HEK293T (cell line): Measurements from ENCODE around the gene AVPR2.

ENCODE experiments used
- CTCF ChIA-PET: fragments of 350-600 bp; formaldehyde crosslinking; extraction: SDS; loops from one replicate; lab custom pipeline; 2021; ENCODE audit warnings: antibody characterized with exemption, inconsistent platforms; lab: Yijun Ruan, JAX
- POLR2A ChIA-PET: fragments of 350-600 bp; formaldehyde crosslinking; extraction: SDS; loops from one replicate; lab custom pipeline; 2020; ENCODE audit warnings: antibody characterized with exemption, inconsistent platforms; lab: Yijun Ruan, JAX
- DNase-seq: peaks from one replicate; pipeline ENCODE4 v3.0.0; 2012; ENCODE audit warnings: mixed read lengths; ENCODE audit errors: extremely low spot score
- ARNT ChIP-seq: fragments of 450-650 bp; IDR thresholded peaks from 2 replicates; pipeline ENCODE4 v1.6.1; 2017; ENCODE audit warnings: mild to moderate bottlenecking
- BHLHE40 ChIP-seq: fragments of 450-650 bp; IDR thresholded peaks from 2 replicates; pipeline ENCODE4 v1.6.1; 2016; ENCODE audit warnings: mild to moderate bottlenecking, moderate library complexity, borderline replicate concordance
- CTBP1 ChIP-seq: fragments of 450-650 bp; IDR thresholded peaks from 2 replicates; pipeline ENCODE4 v1.6.1; 2016; ENCODE audit warnings: borderline replicate concordance
- ELF4 ChIP-seq: fragments of 450-650 bp; IDR thresholded peaks from 2 replicates; pipeline ENCODE4 v1.6.1; 2017; ENCODE audit warnings: antibody characterized with exemption
- FOXA1 ChIP-seq: fragments of 450-650 bp; IDR thresholded peaks from 2 replicates; pipeline ENCODE4 v1.6.1; 2016; ENCODE audit warnings: mild to moderate bottlenecking
- FOXK2 ChIP-seq: fragments of 450-650 bp; IDR thresholded peaks from 2 replicates; pipeline ENCODE4 v1.6.1; 2016; ENCODE audit warnings: mild to moderate bottlenecking
- FOXM1 ChIP-seq: fragments of 450-650 bp; IDR thresholded peaks from 2 replicates; pipeline ENCODE4 v1.6.1; 2017; ENCODE audit warnings: mild to moderate bottlenecking, borderline replicate concordance
- HDGF ChIP-seq: fragments of 450-650 bp; IDR thresholded peaks from 2 replicates; pipeline ENCODE4 v1.6.1; 2017; ENCODE audit warnings: antibody characterized with exemption, borderline replicate concordance
- L3MBTL2 ChIP-seq: fragments of 450-650 bp; conservative IDR thresholded peaks from 2 replicates; pipeline ENCODE4 v1.6.1; 2016; ENCODE audit warnings: mild to moderate bottlenecking
- LEF1 ChIP-seq: fragments of 450-650 bp; IDR thresholded peaks from 2 replicates; pipeline ENCODE4 v1.6.1; 2017; ENCODE audit warnings: mild to moderate bottlenecking, borderline replicate concordance
- NFRKB ChIP-seq: fragments of 450-650 bp; IDR thresholded peaks from 2 replicates; pipeline ENCODE4 v1.6.1; 2016; ENCODE audit warnings: mild to moderate bottlenecking, moderate library complexity
- PKNOX1 ChIP-seq: fragments of 450-650 bp; IDR thresholded peaks from 2 replicates; pipeline ENCODE4 v1.6.1; 2016
- SP1 ChIP-seq: fragments of 450-650 bp; IDR thresholded peaks from 2 replicates; pipeline ENCODE4 v1.6.1; 2017
- SUZ12 ChIP-seq: fragments of 450-650 bp; IDR thresholded peaks from 2 replicates; pipeline ENCODE4 v1.6.1; 2016; ENCODE audit warnings: mild to moderate bottlenecking
- TARDBP ChIP-seq: fragments of 450-650 bp; IDR thresholded peaks from 2 replicates; pipeline ENCODE4 v1.6.1; 2016
- ZNF384 ChIP-seq: fragments of 450-650 bp; IDR thresholded peaks from 2 replicates; pipeline ENCODE4 v1.6.1; 2016

Gene AVPR2

GRCh38 chrX:153930011-153930910 is 25.8 kb downstream of the AVPR2 start:
- POLR2A ChIA-PET: interaction anchor here (0.8 to 7.1 kb wide), 4 partner anchors 10 to 136 kb away, joined by 3 to 65 read pairs (median 12); partner anchors contain the start of genes HCFC1, IDH3G, RENBP and SSR4
- TF ChIP-seq FOXA1: no peak
- TF ChIP-seq SUZ12: no peak
- no peak for TF ChIP-seq FOXK2
- TF ChIP-seq NFRKB: no peak
- no peak for TF ChIP-seq ZNF384
- no peak for TF ChIP-seq CTBP1
- TF ChIP-seq LEF1: no peak
- TF ChIP-seq HDGF: no peak
- TF ChIP-seq BHLHE40: no peak
- TF ChIP-seq TARDBP: no peak
- CTCF ChIA-PET: interaction anchor here (9.2 kb wide), 1 partner anchor 16 kb away, joined by 100 read pairs; the partner anchor contains the start of gene RENBP
- DNase-seq: no peak

- no peak for TF ChIP-seq L3MBTL2
- no peak for TF ChIP-seq FOXA1
- TF ChIP-seq SUZ12: no peak
- no peak for DNase-seq
- POLR2A ChIA-PET: interaction anchor here (0.8 to 7.1 kb wide), 3 partner anchors 16 to 41 kb away, joined by 3 to 65 read pairs (median 13); partner anchors contain the start of genes HCFC1, RENBP and TMEM187
- CTCF ChIA-PET: no interaction called here
Observed at GRCh38 chrX:153931151-153931550, 26.7 kb downstream of the AVPR2 start.

GRCh38 chrX:153931748-153932147 is 27.3 kb downstream of the AVPR2 start:
- CTCF ChIA-PET: no interaction called here
- POLR2A ChIA-PET: interaction anchor here (0.8 to 4.0 kb wide), 2 partner anchors 39 to 41 kb away, joined by 3 to 13 read pairs; partner anchors contain the start of genes HCFC1 and TMEM187
- TF ChIP-seq HDGF: no peak
- no peak for TF ChIP-seq LEF1
- TF ChIP-seq CTBP1: no peak
- TF ChIP-seq SP1: no peak
- no peak for TF ChIP-seq PKNOX1
- no peak for TF ChIP-seq L3MBTL2
- TF ChIP-seq ZNF384: no peak
- no peak for TF ChIP-seq ELF4
- no peak for TF ChIP-seq TARDBP
- TF ChIP-seq SUZ12: no peak
- TF ChIP-seq BHLHE40: no peak
- no peak for TF ChIP-seq FOXA1
- no peak for TF ChIP-seq ARNT
- no peak for TF ChIP-seq NFRKB
- no peak for TF ChIP-seq FOXK2
- TF ChIP-seq FOXM1: no peak
- no peak for DNase-seq

GRCh38 chrX:153932220-153932915 is 27.9 kb downstream of the AVPR2 start:
- DNase-seq: no peak
- CTCF ChIA-PET: interaction anchor here (2.1 kb wide), 1 partner anchor 14 kb away, joined by 9 read pairs; no protein-coding TSS in a partner anchor
- POLR2A ChIA-PET: interaction anchor here (4.0 kb wide), 1 partner anchor 38 kb away, joined by 13 read pairs; the partner anchor contains the start of gene HCFC1
- TF ChIP-seq HDGF (no peak), ZNF384 (no peak), L3MBTL2 (no peak), FOXA1 (no peak), PKNOX1 (no peak), FOXK2 (no peak), BHLHE40 (no peak), FOXM1 (no peak), LEF1 (no peak), CTBP1 (no peak), SP1 (no peak), SUZ12 (no peak), ARNT (no peak), TARDBP (no peak), NFRKB (no peak), ELF4 (no peak)

- POLR2A ChIA-PET: interaction anchor here (0.9 to 1.5 kb wide), 2 partner anchors 13 to 139 kb away, joined by 3 to 5 read pairs; partner anchors contain the start of genes IDH3G and SSR4
- TF ChIP-seq CTBP1: no peak
- no peak for TF ChIP-seq L3MBTL2
- TF ChIP-seq SUZ12: no peak
- no peak for TF ChIP-seq HDGF
- TF ChIP-seq FOXM1: no peak
- TF ChIP-seq ZNF384: no peak
- no peak for TF ChIP-seq ARNT
- no peak for TF ChIP-seq NFRKB
- no peak for TF ChIP-seq BHLHE40
- DNase-seq: no peak
- CTCF ChIA-PET: interaction anchor here (1.0 to 2.1 kb wide), 3 partner anchors 11 to 13 kb away, joined by 3 to 9 read pairs (median 5); partner anchors contain the start of gene RENBP
Observed at GRCh38 chrX:153933748-153934147, 29.3 kb downstream of the AVPR2 start.
